ENCODE data around the gene SLC25A25. TPM values are rescaled to one million over a fixed set of nuclear protein-coding genes. Genes with fewer than 3 reads are reported as not detected.

The SLC25A25 gene
- total RNA-seq, 1 donor from 2014 or later: 13.0 TPM

DNA sequence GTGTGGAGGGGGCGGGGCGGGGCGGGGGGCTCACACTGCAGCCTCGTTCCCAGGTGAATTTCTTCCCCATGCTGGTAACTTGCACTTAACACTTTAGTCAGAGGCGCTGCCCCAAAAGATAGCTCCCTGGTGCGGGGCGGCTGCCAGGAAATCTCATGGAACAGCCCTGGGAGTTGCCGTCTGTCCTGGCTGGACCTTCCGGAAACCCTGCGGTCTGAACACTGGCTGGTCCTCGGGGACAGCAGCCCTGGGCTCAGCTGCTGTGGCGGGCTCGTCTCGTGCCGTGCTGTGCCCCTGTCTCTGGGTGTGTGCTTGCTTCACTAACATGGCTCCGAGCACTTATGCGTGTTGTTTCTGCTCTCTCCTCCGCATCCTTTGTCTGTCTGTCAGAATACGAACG is 33.7 kb downstream of the SLC25A25 start:
- H3K27ac ChIP-seq (ENCODE audit: low read depth, low read length): peak overlapping the region; percentile 97
- no peaks in the 10 kb centered on the region for H3K9me3 ChIP-seq (ENCODE audit: control insufficient read depth in 3 of 3, low read length in 3 of 3)
- H3K9ac ChIP-seq (ENCODE audit: low read depth in 1 of 3, low read length in 3 of 3): peak overlapping the region; percentile 57 to 100 (median 75)
- peak overlapping the region; percentile 3 to 69 (median 38) for H3K4me3 ChIP-seq (ENCODE audit: low read length in 3 of 3)
- H3K4me1 ChIP-seq (ENCODE audit: control insufficient read depth in 3 of 3, insufficient read depth in 3 of 3, low read length in 3 of 3): peaks cover 89 to 93% (median 89%) of the 10 kb centered on the region in 3 donors
- H3K27me3 ChIP-seq (ENCODE audit: control insufficient read depth in 3 of 3, insufficient read depth in 3 of 3, low read length in 3 of 3): no peaks in the 10 kb centered on the region
- peaks cover 28 to 68% (median 51%) of the 10 kb centered on the region in 3 donors for H3K36me3 ChIP-seq (ENCODE audit: control insufficient read depth in 3 of 3, insufficient read depth in 3 of 3, low read length in 3 of 3)

DNA sequence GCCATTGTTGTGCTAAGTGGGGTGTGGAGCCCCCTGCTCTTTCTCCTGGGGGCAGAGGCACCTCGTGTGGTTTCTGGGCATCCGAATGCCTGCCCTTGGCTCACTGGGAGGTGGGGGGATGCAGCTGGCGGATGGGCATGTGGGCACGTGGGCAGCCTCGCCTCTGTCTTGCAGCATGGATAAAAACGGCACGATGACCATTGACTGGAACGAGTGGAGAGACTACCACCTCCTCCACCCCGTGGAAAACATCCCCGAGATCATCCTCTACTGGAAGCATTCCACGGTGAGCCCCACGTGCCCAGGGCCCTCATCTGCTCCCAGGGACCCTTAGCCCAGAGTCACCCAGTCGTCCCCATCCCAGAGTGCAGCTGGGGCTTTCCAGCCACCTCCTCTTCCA is 34.2 kb downstream of the SLC25A25 start:
- H3K4me1 ChIP-seq (ENCODE audit: control insufficient read depth in 3 of 3, insufficient read depth in 3 of 3, low read length in 3 of 3): peaks cover 89 to 93% (median 92%) of the 10 kb centered on the region in 3 donors
- peak overlapping the region; percentile 97 for H3K27ac ChIP-seq (ENCODE audit: low read depth, low read length)
- peak overlapping the region in 2 of 3 donors; percentile 15 to 69 for H3K4me3 ChIP-seq (ENCODE audit: low read length in 3 of 3)
- H3K9me3 ChIP-seq (ENCODE audit: control insufficient read depth in 3 of 3, low read length in 3 of 3): no peaks in the 10 kb centered on the region
- H3K9ac ChIP-seq (ENCODE audit: low read depth in 1 of 3, low read length in 3 of 3): peak overlapping the region; percentile 57 to 92 (median 75)
- peaks cover 33 to 73% (median 54%) of the 10 kb centered on the region in 3 donors for H3K36me3 ChIP-seq (ENCODE audit: control insufficient read depth in 3 of 3, insufficient read depth in 3 of 3, low read length in 3 of 3)
- H3K27me3 ChIP-seq (ENCODE audit: control insufficient read depth in 3 of 3, insufficient read depth in 3 of 3, low read length in 3 of 3): no peaks in the 10 kb centered on the region

DNA sequence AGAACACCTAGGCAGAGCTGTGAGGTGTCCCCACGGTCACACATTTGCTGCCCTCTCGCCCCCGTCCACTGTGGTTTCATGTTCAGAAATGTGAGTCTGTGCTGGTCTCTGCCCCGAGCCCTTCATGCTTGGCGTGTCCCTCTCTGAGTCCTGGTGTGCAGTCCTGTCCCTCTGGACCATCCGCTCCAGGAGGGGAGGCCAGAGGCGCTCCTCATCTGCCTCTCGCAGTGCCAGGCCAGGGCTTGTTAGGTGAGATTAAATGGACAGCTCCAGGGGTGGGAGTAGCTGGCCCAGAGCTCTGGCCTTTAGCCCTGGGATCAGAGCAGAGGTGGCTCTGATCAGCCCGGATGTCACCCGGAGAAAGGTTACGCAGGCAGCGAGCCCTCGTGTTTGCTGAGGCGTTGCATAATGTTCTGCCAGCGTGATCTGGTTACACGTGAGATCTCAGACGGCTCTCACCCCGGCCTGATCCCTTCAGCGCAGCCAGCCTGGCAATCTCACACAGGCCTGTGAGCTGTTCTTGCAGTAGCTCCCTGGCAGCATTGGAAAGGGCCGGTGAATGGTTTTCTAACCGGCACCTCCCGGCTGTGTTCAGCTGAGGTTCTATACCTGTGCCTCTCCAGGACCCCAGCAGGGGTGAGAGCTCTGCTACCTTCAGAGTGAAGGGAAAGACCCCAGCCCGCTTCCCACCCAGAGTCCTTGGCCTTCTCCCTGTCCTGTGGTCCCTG is 35.0 kb downstream of the SLC25A25 start:
- H3K36me3 ChIP-seq (ENCODE audit: control insufficient read depth in 3 of 3, insufficient read depth in 3 of 3, low read length in 3 of 3): peaks cover 41 to 81% (median 60%) of the 10 kb centered on the region in 3 donors
- peak overlapping the region; percentile 97 for H3K27ac ChIP-seq (ENCODE audit: low read depth, low read length)

DNA sequence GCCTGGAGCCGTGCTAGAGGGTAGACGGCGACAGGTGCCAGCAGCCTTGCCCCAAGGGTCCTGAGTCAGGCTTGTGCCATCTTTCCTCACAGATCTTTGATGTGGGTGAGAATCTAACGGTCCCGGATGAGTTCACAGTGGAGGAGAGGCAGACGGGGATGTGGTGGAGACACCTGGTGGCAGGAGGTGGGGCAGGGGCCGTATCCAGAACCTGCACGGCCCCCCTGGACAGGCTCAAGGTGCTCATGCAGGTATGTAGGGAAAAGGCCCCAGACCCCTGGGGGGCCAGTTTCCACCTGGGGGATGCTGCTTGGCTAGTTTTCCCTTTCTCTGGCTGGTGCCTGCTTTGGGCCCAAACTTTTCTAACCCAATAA is 35.5 kb downstream of the SLC25A25 start:
- Histone ChIP-seq H3K27ac (ENCODE audit: low read depth, low read length) (peak overlapping the region; percentile 97), H3K27me3 (ENCODE audit: control insufficient read depth in 3 of 3, insufficient read depth in 3 of 3, low read length in 3 of 3) (no peaks in the 10 kb centered on the region), H3K4me1 (ENCODE audit: control insufficient read depth in 3 of 3, insufficient read depth in 3 of 3, low read length in 3 of 3) (peaks cover 90 to 93% (median 93%) of the 10 kb centered on the region in 3 donors), H3K36me3 (ENCODE audit: control insufficient read depth in 3 of 3, insufficient read depth in 3 of 3, low read length in 3 of 3) (peaks cover 44 to 81% (median 61%) of the 10 kb centered on the region in 3 donors), H3K4me3 (ENCODE audit: low read length in 3 of 3) (peak overlapping the region; percentile 40 to 71 (median 57)), H3K9ac (ENCODE audit: low read depth in 1 of 3, low read length in 3 of 3) (peak overlapping the region; percentile 76 to 92 (median 81)), H3K9me3 (ENCODE audit: control insufficient read depth in 3 of 3, low read length in 3 of 3) (no peaks in the 10 kb centered on the region)

More for the DNA sequence above, 35.0 kb downstream of the SLC25A25 start:
- H3K27me3 ChIP-seq (ENCODE audit: control insufficient read depth in 3 of 3, insufficient read depth in 3 of 3, low read length in 3 of 3): no peaks in the 10 kb centered on the region
- no peaks in the 10 kb centered on the region for H3K9me3 ChIP-seq (ENCODE audit: control insufficient read depth in 3 of 3, low read length in 3 of 3)
- H3K4me3 ChIP-seq (ENCODE audit: low read length in 3 of 3): peak overlapping the region; percentile 40 to 71 (median 57)
- peak overlapping the region; percentile 76 to 92 (median 81) for H3K9ac ChIP-seq (ENCODE audit: low read depth in 1 of 3, low read length in 3 of 3)
- H3K4me1 ChIP-seq (ENCODE audit: control insufficient read depth in 3 of 3, insufficient read depth in 3 of 3, low read length in 3 of 3): peaks cover 90 to 93% (median 92%) of the 10 kb centered on the region in 3 donors

DNA sequence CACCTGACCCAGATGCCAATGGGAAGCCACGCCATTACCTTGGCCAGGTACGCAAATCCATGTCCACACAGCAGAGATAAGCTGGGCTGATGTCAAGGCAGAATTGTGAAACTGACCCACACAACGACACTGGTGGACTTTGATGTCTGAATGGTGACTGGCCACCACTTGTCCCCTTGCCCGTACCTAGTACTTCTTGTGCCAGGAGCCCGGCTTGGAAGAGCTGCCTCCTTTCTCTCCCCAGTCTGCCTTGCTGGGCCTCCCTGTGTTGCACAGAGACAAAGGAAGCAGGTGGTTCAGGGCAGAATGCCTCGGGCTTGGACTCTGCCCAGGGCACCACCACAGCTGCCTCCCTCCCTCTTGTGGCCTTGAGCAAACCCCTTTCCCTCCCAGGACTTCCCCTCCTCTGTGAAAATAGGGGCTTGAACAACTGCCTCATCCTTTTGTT is 36.2 kb downstream of the SLC25A25 start:
- no peaks in the 10 kb centered on the region for H3K9me3 ChIP-seq (ENCODE audit: control insufficient read depth in 3 of 3, low read length in 3 of 3)
- peaks cover 44 to 79% (median 61%) of the 10 kb centered on the region in 3 donors for H3K36me3 ChIP-seq (ENCODE audit: control insufficient read depth in 3 of 3, insufficient read depth in 3 of 3, low read length in 3 of 3)
- peak overlapping the region; percentile 97 for H3K27ac ChIP-seq (ENCODE audit: low read depth, low read length)
- peaks cover 88 to 95% (median 93%) of the 10 kb centered on the region in 3 donors for H3K4me1 ChIP-seq (ENCODE audit: control insufficient read depth in 3 of 3, insufficient read depth in 3 of 3, low read length in 3 of 3)
- peak overlapping the region; percentile 76 to 92 (median 81) for H3K9ac ChIP-seq (ENCODE audit: low read depth in 1 of 3, low read length in 3 of 3)
- H3K4me3 ChIP-seq (ENCODE audit: low read length in 3 of 3): peak overlapping the region; percentile 26 to 71 (median 57)
- H3K27me3 ChIP-seq (ENCODE audit: control insufficient read depth in 3 of 3, insufficient read depth in 3 of 3, low read length in 3 of 3): no peaks in the 10 kb centered on the region

DNA sequence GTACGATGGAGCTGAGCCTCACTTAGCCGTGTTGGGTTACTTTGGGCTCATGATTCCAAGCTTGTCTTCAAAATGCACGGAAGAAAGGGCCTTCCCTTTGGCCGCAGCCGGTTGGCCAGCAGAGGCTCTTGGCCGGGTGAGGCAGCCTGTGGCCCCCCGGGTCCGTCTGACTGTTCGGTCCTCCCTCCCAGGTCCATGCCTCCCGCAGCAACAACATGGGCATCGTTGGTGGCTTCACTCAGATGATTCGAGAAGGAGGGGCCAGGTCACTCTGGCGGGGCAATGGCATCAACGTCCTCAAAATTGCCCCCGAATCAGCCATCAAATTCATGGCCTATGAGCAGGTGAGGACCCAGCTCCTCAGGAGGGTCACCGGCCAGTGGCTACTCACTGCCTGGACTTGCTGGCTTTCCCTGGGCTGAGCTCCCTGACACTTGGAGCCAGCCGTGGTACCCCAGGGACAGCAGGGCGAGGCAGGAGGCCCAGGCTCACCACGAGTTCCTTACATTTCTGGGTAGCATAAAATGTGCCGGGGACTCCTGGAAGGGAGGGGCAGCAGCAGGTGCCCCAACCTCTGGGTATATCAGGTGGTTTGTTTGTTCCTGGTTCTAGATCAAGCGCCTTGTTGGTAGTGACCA is 37.6 kb downstream of the SLC25A25 start:
- Histone ChIP-seq H3K4me3 (ENCODE audit: low read length in 3 of 3) (peak overlapping the region in 1 of 3 donors; percentile 29), H3K9me3 (ENCODE audit: control insufficient read depth in 3 of 3, low read length in 3 of 3) (no peaks in the 10 kb centered on the region), H3K4me1 (ENCODE audit: control insufficient read depth in 3 of 3, insufficient read depth in 3 of 3, low read length in 3 of 3) (peaks cover 83 to 93% (median 91%) of the 10 kb centered on the region in 3 donors), H3K27me3 (ENCODE audit: control insufficient read depth in 3 of 3, insufficient read depth in 3 of 3, low read length in 3 of 3) (no peaks in the 10 kb centered on the region), H3K9ac (ENCODE audit: low read depth in 1 of 3, low read length in 3 of 3) (peak overlapping the region; percentile 59 to 84 (median 68)), H3K27ac (ENCODE audit: low read depth, low read length) (peak overlapping the region; percentile 93), H3K36me3 (ENCODE audit: control insufficient read depth in 3 of 3, insufficient read depth in 3 of 3, low read length in 3 of 3) (peaks cover 44 to 68% (median 61%) of the 10 kb centered on the region in 3 donors)

DNA sequence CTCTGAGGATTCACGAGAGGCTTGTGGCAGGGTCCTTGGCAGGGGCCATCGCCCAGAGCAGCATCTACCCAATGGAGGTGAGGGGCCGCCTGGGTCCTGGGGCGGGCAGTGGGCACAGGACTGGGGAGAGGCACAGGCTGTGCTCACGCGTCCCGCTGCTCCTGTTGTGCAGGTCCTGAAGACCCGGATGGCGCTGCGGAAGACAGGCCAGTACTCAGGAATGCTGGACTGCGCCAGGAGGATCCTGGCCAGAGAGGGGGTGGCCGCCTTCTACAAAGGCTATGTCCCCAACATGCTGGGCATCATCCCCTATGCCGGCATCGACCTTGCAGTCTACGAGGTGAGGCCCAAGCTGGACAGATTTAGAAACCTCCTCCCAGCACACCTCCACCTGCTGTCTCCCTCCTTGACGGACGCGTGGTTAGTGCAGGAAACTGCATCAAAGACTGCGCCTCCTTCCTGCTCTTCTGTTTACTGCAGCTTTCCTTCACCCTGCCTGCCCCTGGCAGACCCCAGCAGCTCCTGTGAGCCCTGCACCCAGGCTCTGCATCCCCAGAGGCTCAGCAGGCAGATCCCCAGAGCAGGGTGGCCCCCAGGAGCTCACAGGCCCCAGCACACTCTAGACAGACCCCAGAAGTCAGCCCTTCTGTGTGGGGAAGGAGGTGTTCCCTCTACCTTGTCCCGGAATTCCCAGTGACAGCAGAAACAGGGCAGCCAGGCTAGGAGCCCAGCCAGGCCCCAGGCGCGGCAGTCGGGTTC is 38.3 kb downstream of the SLC25A25 start:
- Histone ChIP-seq H3K27ac (ENCODE audit: low read depth, low read length) (peak overlapping the region; percentile 93), H3K9me3 (ENCODE audit: control insufficient read depth in 3 of 3, low read length in 3 of 3) (no peaks in the 10 kb centered on the region), H3K36me3 (ENCODE audit: control insufficient read depth in 3 of 3, insufficient read depth in 3 of 3, low read length in 3 of 3) (peaks cover 44 to 62% (median 54%) of the 10 kb centered on the region in 3 donors), H3K9ac (ENCODE audit: low read depth in 1 of 3, low read length in 3 of 3) (peak overlapping the region; percentile 59 to 84 (median 68)), H3K4me3 (ENCODE audit: low read length in 3 of 3) (peak overlapping the region; percentile 31 to 49 (median 32)), H3K27me3 (ENCODE audit: control insufficient read depth in 3 of 3, insufficient read depth in 3 of 3, low read length in 3 of 3) (no peaks in the 10 kb centered on the region), H3K4me1 (ENCODE audit: control insufficient read depth in 3 of 3, insufficient read depth in 3 of 3, low read length in 3 of 3) (peaks cover 81 to 90% (median 90%) of the 10 kb centered on the region in 3 donors)

DNA sequence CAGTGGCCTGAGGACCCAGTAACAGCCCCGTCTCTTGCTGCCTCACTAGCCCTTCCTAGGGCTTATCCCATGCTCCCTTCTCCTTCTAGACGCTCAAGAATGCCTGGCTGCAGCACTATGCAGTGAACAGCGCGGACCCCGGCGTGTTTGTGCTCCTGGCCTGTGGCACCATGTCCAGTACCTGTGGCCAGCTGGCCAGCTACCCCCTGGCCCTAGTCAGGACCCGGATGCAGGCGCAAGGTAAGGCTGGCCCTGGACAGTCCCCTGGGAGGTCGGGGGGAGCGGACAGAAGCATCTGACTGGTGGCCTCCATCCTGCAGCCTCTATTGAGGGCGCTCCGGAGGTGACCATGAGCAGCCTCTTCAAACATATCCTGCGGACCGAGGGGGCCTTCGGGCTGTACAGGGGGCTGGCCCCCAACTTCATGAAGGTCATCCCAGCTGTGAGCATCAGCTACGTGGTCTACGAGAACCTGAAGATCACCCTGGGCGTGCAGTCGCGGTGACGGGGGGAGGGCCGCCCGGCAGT is 39.0 kb downstream of the SLC25A25 start:
- H3K9ac ChIP-seq (ENCODE audit: low read depth in 1 of 3, low read length in 3 of 3): peak overlapping the region; percentile 59 to 84 (median 68)
- H3K4me1 ChIP-seq (ENCODE audit: control insufficient read depth in 3 of 3, insufficient read depth in 3 of 3, low read length in 3 of 3): peaks cover 76 to 91% (median 88%) of the 10 kb centered on the region in 3 donors
- H3K36me3 ChIP-seq (ENCODE audit: control insufficient read depth in 3 of 3, insufficient read depth in 3 of 3, low read length in 3 of 3): peaks cover 43 to 57% (median 48%) of the 10 kb centered on the region in 3 donors
- peak overlapping the region; percentile 31 to 49 (median 32) for H3K4me3 ChIP-seq (ENCODE audit: low read length in 3 of 3)
- H3K27ac ChIP-seq (ENCODE audit: low read depth, low read length): peak overlapping the region; percentile 93
- H3K9me3 ChIP-seq (ENCODE audit: control insufficient read depth in 3 of 3, low read length in 3 of 3): no peaks in the 10 kb centered on the region
- H3K27me3 ChIP-seq (ENCODE audit: control insufficient read depth in 3 of 3, insufficient read depth in 3 of 3, low read length in 3 of 3): no peaks in the 10 kb centered on the region

Measured in skeletal muscle tissue (tissue), 4 donors.